Stimulated activated CD4-positive, alpha-beta T cell treated with anti-CD3 and anti-CD28 coated beads, TNF-alpha, amount 100 ng/mL, for 48 hours (primary cell): Measurements from ENCODE around the gene IRF6.

Experiments used
- DNase-seq, 3 donors: peaks; one replicate each; pipeline ENCODE4 v3.0.0-alpha.2; 2020; ENCODE audit warnings: low read depth in 3 of 3

Gene IRF6

DNA sequence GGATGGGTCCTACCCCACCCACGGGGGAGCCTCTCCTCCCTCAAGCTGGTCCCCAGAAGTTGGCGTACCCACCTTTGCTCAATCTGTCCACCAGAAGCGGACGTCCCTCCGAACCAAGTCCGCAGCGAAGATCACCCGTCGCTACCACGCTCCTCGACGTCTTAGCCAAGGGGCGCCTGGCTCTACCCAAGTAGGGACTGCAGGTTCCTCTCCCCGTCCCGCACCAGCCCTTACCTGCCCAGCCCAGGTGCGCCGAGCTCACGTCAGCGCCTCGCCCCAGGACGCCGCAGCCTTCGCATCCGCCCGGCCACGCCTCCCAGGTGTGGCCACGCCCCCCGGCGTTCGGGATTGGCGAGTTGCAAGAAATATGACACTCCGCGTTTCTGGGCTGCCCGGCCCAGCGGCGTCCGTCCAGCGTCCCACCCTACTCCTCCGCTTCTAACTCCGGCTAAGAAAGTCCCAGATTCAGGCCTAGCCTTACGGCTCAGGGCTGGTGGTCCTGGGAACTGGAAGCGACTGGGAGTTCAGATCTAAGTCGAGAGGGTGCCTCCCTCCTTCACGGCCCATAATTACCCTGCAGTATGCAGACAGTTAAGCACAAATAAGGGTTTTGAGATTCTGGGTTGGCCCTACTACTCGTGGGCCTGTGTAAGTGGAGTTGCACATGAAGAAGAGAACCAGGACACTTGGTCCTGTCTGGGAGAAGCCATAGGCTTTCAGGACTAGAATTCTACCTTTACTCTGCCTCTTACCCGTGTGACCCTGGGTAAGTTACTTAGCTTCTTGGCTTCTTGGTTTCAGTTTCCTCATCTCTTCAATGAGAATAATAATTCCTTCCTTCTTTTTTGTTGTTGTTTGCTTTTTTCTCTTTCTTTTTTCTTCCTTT is at the start of gene IRF6:
Gene IRF6, minus strand, starts transcription at position 268 of the 886 bp plus-strand sequence. CDS start 4,729 bp downstream, outside the sequence.
- DNase-seq = peak in 2 of 3 donors; percentile 34 to 63

DNA sequence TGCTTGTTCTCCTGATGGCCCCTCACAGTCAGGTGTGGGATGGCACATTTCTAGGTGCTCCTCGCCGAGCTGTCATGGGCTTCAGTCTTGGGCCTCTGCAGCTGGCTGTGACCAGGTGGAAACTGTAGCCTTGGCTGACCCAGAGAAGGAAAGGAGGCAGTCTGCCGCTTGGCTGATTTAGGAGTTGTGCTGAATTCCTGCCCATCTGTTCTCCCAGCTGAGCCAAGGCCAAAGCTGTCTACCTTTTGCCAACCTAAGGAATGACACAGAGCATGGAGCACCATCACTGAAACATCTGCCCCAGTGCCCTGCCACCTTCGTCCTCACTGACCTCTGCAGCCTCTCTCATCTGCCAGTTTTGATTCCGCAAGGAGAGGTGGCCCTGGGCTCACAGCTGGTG is 49.7 kb upstream of the IRF6 start:
- no peak for DNase-seq

DNA sequence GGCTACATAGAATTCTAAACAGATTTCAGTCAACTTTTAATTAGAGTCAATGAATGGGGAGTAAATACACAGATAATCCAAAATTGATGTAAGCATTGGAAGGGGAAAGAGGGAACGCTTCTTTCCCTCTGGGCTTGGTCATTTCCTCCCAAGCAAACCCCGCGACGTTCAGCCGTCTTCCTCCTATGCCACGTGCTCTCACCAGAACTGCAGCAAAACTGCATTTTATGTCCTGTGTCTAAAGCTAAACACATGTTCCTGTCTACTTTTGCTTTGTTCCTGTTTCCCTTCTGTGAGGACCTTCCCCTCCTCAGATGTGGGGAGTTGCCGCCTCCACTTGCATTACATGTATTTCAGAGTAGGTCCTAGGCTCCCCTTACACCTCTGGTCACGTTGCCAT is 49.1 kb upstream of the IRF6 start:
- DNase-seq = no peak

DNA sequence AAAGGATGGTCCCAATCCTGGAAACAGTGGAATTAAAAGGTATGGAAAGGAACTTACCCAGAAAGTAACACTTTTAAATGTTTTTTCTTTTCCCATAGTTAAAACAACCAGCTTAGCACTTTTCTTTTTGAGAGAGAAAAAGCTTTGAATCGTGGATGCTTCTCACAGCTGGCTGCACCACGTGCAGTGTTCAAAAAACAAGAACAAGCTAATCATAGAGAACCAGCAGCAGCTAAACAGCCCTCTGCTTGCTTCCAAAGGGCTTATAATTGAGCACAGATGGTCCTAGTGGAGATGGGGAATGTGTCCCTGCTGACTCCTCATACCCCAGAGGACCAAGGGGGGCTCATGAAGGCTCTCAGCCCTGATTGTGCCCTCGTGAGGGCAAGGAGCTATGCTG is 48.3 kb upstream of the IRF6 start:
- DNase-seq = no peak

DNA sequence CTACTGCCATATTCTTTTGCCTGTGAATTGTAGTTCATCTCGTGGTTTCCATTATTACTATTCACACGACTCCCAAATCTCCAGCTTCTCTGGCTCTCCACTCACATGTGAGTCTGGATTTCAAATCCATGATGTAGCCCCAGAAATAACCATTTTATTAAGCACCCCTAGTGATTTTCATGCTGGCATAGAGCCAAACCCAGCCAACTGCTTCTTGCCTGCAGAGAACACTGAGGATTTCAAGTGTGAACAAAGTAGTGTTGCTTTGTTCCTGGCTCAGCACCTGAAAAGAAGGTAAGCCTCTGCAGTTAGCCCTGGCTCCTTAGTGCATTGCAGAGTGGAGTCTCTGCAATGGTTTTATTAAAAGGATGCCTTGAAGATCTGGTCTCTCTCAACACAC is 47.7 kb upstream of the IRF6 start:
- DNase-seq = no peak

DNA sequence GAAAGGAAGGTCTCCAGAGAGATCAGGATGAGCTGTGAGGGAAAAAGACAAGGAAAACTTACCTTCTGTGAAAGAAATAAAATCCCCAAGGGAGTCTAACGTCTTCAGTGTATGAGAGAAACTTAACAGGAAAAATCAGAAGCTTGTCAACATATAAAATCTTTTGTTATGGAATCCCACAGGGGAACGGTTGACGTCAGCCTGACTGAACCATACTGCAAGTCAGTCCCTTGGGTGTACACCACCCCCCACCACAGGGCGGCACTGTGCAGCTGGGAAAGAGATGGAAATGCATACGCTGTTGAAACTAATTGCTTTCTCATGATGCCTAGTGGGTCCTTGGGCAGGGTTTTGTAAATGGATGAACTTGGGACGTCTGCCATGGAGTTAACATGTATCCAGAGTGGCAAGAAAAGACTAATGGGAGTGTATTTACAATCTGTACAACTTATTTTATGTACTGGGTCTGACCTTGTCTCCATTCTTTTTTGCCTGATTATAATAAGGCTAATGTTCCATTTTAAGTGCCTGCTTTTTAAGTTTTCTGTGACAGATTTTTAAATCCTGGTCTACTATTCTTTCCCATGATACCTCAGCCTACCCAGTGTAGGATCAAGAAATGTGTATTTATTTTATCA is 44.5 kb upstream of the IRF6 start:
- DNase-seq = peak in 2 of 3 donors; percentile 10 to 31

DNA sequence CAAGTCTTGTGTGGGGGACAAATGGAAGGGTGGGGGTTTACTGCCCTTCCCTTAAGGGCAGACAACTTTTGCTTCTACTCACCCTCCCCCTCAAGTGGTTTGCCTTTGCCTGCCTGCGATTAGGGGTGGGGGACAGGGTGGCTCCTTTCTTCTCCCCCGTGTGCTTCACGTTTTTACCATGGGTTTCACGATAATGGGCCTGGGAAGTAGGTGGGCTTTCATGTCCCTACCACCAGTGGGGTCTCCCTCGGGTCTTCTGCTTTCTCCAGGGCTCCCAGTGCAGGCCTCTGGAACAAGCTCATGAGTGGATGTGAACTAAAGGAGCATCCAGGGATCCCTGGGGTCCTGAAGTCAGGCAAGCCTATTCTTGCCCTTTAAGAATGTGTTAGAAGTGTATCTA is 43.4 kb upstream of the IRF6 start:
- DNase-seq = no peak

DNA sequence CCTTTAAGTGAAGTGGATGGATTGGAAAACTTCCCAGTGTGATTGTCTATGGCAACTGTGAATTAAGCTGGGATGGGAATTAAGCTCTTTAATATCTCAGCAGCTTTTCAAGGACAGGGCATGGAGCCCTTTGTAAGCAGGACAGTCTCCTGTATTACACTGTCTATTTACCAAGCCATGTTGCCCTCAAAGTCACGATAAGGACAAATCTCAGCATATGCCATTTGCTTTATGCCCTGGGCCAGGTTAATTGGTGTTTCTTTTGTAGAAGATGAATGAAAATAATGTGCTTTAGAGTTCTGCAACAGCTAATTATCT is 39.4 kb upstream of the IRF6 start:
- DNase-seq = no peak

DNA sequence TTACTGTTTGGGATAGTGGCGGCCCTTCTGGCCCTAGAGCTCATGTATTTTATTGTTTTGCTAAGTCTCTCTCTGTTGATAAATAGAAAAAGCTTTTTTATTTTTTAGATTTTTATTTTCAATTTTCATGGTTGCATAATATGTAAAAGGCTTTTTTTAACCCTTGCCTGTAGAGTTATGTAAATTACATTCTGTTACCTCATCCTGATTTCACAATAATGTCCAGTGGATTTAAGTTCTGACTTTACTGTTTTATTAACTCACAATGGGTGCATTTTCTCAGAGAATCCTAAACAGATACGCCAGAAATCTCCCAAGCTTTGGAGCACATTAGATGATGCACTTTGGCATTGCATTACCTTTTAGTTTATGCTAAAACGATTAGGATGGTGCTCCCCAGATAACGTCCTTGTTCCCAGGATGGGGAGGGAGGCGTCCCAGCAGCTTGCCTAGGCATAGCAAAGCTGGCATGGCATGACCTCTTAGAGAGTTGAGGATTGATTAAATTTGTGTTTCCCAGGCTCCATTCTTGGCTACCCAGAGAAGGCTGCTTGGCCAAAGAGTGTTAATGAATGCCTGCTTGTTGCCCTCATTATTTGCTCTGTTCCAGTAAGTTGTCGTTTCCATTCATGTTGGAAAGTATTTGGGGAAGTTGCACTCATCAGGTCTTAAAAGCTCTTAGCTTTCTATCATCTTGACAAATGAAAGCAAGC is 38.9 kb upstream of the IRF6 start:
- DNase-seq = no peak

DNA sequence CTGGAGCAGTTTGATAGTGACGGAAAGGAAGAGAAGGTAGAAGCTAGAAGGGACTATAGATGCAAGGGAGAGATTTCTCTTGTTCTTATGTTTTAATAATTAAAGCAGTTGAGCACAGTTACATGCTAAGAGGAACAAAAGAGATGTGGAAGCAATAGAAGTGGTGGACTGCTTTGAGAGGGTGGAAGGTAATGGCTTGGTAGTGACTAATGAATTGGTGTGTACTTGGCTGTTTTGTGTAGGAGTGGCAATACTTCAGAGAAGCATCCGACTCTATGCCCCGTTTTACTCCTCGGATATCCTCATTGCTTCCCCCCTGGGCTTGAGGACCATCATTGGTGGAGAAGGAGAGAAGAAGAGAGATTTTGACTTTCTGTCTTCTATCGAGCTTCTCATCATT is 34.7 kb upstream of the IRF6 start:
- no peak for DNase-seq

DNA sequence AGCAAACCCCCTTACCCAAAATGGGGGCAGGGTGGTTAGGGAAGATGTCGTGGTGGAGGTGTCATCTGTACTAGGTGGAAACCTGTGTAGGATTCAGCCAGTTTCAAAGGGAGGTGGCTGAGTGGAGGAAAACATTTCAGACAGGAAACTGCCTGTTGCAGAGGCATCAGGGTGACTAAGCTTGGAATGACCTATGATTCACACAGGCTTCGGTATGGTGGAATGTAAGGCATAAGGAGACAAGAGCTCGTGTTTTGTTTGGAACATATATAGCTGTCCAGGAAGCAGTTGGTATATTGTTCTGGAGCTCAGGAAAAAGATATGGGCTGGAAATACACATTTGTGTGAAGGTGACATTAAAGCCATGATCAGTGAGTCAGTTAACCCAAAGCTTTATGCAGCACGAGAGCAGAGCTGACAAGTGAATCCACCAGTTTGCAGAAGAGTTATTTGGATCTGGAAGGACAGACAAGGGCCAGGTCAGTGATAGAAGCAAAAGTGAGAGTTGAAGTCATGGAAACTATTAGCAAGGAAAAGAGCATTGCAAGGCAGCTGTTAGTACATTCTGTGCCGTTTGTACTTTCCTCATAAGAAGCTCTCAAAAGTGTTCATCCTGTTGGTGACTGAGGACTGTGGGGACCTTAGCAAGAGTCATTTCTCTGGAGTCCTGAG is 34.1 kb upstream of the IRF6 start:
- no peak for DNase-seq

DNA sequence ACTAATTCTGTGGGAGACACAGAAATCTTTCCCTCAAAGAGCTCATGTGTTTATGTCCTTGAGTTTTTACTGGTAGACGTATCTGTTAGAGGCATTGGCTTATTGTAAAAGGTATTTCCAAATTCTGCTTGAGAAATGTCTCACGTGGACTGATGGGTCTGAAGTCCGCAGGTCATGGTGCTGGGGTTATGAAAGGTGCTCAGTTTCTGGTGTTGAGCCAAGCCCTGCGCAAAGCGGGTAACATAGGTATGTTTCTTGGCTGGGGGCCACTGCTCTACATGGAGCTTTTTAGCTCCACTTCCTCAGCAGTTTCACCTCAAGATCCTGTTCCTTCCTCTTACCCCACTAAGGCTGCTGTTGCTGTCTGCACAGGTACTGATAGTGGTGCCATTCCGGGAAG is 32.6 kb upstream of the IRF6 start:
- DNase-seq = no peak

DNA sequence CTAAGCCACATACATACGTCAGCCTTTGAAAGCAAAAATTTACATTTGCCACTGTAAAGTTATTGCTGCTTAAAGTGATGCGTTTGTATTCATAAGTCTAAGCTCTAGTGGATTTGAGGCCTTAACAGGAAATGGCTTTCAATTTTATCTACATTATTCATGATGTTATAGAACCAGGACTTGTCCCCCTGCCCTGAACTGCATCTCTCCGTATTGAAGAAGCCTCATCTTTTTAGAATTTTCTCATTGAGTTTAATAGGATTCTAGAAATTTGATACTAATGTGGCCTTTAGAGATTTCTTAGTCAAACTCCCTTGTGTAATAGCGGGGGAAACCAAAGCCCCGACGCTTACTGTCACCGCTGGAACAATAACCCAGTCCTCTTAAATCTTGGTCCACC is 31.7 kb upstream of the IRF6 start:
- DNase-seq = no peak

DNA sequence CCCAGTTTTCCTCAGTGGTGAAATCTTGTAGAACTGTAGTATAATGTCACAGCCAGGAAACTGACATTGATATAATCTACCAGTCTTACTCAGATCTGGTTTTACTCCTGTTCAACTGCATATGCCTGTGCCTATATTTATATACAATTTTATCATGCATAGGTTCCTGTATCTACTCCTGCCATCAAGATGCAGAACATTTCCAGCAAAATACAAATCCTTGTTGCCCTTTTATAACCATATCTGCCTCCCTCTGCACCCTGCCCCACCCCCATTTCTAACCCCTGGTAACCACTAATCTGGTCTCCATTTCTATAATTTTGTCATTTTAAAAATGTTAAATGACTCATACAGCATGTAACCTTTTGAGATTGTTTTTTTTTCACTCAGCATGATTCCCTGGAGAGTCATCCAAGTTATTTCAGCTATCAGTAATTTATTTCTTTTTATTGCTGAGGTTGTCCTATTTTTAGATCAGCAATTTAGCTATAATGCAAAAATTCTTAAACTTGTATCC is 29.9 kb upstream of the IRF6 start:
- no peak for DNase-seq

DNA sequence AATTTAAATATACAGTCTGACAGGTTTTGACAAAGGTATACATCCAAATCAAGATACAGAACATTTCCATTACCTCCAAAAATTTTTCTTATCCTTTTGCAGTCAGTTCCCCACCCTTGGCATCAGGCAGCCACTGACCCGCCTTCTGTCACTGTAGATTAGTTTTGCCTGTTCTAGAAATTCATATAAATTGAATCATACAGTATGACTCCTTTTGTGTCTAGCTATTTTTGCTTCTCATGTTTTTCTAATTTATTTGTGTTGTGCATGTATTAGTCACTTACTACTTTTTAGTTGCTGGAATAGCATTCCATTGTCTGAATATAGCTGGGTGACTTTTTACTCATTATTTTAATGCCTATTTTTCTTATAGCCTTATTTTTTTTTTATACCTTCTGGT is 25.7 kb upstream of the IRF6 start:
- no peak for DNase-seq

DNA sequence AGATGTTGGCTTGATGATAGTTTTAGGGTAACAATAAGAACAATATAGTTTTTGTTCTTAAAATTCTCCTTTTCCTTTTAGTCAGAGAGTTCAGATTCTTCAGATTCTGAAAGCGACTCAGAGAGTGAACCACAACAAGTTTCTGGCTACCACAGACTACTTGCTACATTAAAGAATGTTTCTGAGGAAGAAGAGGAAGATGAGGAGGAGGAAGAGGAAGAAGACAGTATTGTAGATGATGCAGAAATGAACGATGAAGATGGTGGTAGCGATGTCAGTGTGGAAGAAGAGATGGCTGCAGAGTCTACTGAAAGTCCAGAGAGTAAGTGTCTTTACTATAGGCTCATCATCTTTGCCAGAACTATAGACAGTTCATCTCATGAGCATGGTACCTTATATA is 24.8 kb upstream of the IRF6 start:
- DNase-seq = no peak

DNA sequence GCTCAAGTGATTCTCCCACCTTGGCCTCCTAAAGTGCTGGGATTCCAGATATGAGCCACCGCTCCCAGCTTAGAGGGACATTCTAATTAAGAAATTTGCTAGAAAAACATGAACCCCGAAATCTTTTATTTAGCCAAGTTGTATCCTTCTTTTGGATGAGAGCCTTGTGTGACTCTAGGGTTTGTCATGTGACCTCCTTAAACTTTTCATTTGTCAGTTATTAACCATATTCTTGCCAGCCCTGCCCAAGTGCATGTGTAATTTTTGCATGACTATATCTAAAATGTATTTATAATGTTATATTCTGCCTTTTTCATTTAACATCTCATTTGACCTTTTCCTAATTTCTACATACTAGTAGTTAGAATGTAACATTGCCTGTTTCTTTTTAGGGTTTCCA is 23.8 kb upstream of the IRF6 start:
- DNase-seq = no peak

DNA sequence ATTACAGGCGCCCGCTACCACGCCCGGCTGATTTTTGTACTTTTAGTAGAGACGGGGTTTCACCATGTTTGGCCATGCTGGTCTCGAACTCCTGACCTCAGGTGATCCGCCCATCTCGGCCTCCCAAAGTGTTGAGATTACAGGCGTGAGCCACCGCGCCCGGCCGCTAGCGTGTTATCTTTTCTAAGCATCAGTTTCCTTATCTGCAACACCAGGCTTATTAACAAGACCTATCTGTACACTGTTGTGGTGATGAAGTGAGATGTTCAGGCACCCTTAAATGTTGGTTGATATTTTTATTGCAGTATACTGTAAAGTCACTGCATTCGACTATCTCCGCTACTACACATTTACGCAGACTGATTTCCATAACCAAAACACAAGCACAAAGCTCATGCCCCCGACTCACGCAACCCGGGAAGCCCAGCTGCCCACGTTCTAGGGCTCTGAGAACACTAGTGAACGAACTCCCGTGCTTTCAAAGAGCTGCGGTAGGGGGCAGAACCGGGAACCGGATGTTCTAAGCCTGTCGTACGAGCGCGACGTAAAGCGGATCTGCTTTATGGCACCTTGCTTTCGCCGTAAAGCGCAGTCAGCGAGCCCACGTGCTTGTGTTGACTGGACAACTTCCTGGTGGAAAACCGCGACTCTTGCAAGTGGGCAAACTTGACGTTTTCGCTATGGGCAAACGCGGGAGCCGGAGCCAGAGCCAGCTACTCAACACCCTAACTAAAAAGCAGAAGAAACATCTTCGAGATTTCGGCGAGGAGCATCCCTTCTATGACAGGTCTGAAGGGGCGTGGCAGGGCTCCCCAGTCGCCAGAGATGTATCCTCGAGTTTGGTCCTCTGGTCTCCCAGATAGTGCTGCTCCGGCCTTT is 21.7 kb upstream of the IRF6 start, which contains the start of gene UTP25:
Gene UTP25, plus strand, starts transcription at position 589 of the 879 bp plus-strand sequence. Its CDS starts 92 bp downstream, at position 681.
- peak; percentile 84 to 88 (median 87) for DNase-seq

DNA sequence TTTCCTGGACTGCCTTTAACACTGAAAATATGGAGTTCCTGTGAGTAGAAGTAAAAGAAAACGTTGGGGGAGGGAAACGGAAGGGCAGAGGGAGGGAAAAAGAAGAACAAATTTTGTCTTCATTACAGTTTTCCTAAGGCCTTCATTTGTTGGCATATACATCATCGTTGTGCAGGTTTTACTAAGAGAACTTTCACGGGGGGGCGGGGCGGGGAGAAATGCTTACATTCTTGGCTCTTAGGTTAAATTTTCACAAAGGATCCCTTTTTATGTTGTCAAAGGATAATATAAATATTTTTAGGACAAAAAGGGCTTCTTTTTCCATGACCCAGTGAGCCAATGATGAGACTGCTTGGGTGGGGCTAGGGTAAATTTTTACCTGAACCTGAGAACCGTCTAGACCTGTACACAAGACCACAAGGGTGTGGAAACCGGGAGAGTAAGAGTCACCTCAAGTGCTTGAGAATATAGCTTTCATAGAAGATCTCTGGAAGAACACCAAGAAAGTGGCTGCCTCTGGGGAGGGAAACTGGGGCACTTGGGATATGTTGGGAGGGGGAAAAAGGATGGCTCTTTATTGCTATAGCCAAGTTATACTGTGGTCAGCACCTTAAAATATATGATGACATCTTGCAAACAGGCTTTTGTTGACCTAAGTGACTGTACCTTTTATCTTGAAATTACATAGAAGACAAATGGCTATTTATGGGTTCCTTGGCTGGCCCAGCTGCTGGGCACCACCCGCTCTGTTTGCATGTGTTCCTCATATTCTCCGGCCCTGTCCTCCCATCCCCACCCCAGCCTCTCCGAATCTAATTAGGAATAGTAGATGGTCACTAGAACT is 19.9 kb upstream of the IRF6 start:
- no peak for DNase-seq
